ENCODE measurements around the gene ARSB. TPM values are rescaled to one million over a fixed set of nuclear protein-coding genes. Genes with fewer than 3 reads are reported as not detected.

The ARSB gene
- total and polyA plus RNA-seq, 2 donors from 2014 or later: 8.3 to 16.4 TPM

DNA sequence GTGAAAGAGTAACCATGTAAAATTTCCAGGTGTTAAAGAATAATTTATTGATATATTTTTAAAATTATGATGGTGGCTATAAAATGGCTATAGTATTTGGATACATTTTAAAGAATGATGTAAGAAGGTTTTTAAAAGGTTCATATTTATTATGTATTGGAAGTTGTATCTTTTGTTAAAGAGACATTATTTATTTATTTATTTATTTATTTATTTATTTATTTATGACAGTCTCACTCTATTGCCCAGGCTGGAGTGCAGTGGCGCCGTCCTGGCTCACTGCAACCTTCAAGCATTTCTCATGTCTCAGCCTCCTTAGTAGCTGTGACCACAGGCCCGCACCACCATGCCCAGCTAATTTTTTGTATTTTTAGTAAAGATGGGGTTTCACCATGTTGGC, 247.0 kb downstream of the ARSB start:
- TF ChIP-seq, protein P1, sequence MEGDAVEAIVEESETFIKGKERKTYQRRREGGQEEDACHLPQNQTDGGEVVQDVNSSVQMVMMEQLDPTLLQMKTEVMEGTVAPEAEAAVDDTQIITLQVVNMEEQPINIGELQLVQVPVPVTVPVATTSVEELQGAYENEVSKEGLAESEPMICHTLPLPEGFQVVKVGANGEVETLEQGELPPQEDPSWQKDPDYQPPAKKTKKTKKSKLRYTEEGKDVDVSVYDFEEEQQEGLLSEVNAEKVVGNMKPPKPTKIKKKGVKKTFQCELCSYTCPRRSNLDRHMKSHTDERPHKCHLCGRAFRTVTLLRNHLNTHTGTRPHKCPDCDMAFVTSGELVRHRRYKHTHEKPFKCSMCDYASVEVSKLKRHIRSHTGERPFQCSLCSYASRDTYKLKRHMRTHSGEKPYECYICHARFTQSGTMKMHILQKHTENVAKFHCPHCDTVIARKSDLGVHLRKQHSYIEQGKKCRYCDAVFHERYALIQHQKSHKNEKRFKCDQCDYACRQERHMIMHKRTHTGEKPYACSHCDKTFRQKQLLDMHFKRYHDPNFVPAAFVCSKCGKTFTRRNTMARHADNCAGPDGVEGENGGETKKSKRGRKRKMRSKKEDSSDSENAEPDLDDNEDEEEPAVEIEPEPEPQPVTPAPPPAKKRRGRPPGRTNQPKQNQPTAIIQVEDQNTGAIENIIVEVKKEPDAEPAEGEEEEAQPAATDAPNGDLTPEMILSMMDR (IDR thresholded peaks at IDR 0.05; ENCODE audit: borderline replicate concordance, extremely low read depth, insufficient read depth): no peak
- no peaks in the 10 kb centered on the region for H3K9me3 ChIP-seq (ENCODE audit: control insufficient read depth in 2 of 3, insufficient read depth in 1 of 3, low read length in 3 of 3)
- no peaks in the 10 kb centered on the region for H3K4me1 ChIP-seq (ENCODE audit: control insufficient read depth in 2 of 3, insufficient read depth in 2 of 3, low read depth in 1 of 3, low read length in 3 of 3)
- H3K27me3 ChIP-seq (ENCODE audit: control insufficient read depth, insufficient read depth, low read length): no peaks in the 10 kb centered on the region
- no peak overlapping the region for H3K4me3 ChIP-seq (ENCODE audit: low read length in 3 of 3)
- no peak overlapping the region for H3K9ac ChIP-seq (ENCODE audit: low read length in 3 of 3)
- intact Hi-C loops (cut with DNase I): no loop called here
- peak; percentile 80 for FAIRE-seq
- no peak overlapping the region for H3K27ac ChIP-seq (ENCODE audit: low read depth in 2 of 2, low read length in 2 of 2)
- DNase-seq: no peak
- no peaks in the 10 kb centered on the region for H3K36me3 ChIP-seq (ENCODE audit: control insufficient read depth in 2 of 3, insufficient read depth in 3 of 3, low read length in 3 of 3)

DNA sequence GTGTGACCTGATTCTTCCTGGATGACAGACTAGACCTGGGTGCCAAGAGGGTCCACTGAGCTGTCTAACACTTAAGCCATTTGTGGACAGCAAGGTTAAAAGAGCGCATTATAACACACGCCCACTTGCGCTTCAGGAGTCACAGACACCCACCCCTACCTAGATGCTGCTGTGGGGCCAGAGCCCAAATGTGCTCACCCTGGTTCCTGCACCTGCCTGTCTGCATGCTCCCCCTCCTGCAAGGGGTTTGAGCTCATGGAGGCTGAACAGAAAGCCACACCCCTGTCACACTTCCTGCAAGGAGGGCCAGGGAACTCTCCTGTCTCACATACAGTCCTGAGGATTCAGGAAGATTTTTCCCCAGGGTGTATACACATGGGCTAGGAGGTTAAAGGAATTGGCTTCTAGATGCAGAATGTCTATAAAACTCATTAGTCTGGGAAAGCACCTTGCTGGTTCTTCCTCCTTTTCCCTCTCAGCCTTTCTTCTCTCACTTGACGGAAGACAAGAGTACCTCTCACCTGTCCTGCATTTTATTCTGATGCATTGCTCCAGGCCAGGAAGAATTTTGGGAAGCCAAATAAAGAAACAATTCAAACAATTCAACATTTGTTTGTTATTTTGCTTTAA, 249.2 kb downstream of the ARSB start:
- Histone ChIP-seq H3K4me1 (ENCODE audit: control insufficient read depth in 2 of 3, insufficient read depth in 2 of 3, low read depth in 1 of 3, low read length in 3 of 3) (no peaks in the 10 kb centered on the region), H3K36me3 (ENCODE audit: control insufficient read depth in 2 of 3, insufficient read depth in 3 of 3, low read length in 3 of 3) (no peaks in the 10 kb centered on the region), H3K9me3 (ENCODE audit: control insufficient read depth in 2 of 3, insufficient read depth in 1 of 3, low read length in 3 of 3) (no peaks in the 10 kb centered on the region), H3K9ac (ENCODE audit: low read length in 3 of 3) (no peak overlapping the region), H3K27ac (ENCODE audit: low read depth in 2 of 2, low read length in 2 of 2) (no peak overlapping the region), H3K4me3 (ENCODE audit: low read length in 3 of 3) (no peak overlapping the region), H3K27me3 (ENCODE audit: control insufficient read depth, insufficient read depth, low read length) (no peaks in the 10 kb centered on the region)
- DNase-seq: no peak
- TF ChIP-seq, protein P1 (IDR thresholded peaks at IDR 0.05; ENCODE audit: borderline replicate concordance, extremely low read depth, insufficient read depth): no peak
- intact Hi-C loops (cut with DNase I): no loop called here
- FAIRE-seq: no peak

- Histone ChIP-seq H3K4me3 (ENCODE audit: low read length in 3 of 3) (no peak overlapping the region), H3K9me3 (ENCODE audit: control insufficient read depth in 2 of 3, insufficient read depth in 1 of 3, low read length in 3 of 3) (no peaks in the 10 kb centered on the region), H3K27ac (ENCODE audit: low read depth in 2 of 2, low read length in 2 of 2) (no peak overlapping the region), H3K4me1 (ENCODE audit: control insufficient read depth in 2 of 3, insufficient read depth in 2 of 3, low read depth in 1 of 3, low read length in 3 of 3) (no peaks in the 10 kb centered on the region), H3K9ac (ENCODE audit: low read length in 3 of 3) (no peak overlapping the region), H3K36me3 (ENCODE audit: control insufficient read depth in 2 of 3, insufficient read depth in 3 of 3, low read length in 3 of 3) (no peaks in the 10 kb centered on the region), H3K27me3 (ENCODE audit: control insufficient read depth, insufficient read depth, low read length) (no peaks in the 10 kb centered on the region)
- TF ChIP-seq, protein P1 (IDR thresholded peaks at IDR 0.05; ENCODE audit: borderline replicate concordance, extremely low read depth, insufficient read depth): no peak
- no peak for FAIRE-seq
- intact Hi-C loops (cut with DNase I): no loop called here
- DNase-seq: no peak
Measured at GRCh38 chr5:78734950-78735349, 250.2 kb downstream of the ARSB start.

Measured in kidney (tissue), 14 donors.